ENCODE measurements around the gene GRIA3. TPM values are rescaled to one million over a fixed set of nuclear protein-coding genes. Genes with fewer than 3 reads are reported as not detected.

Gene GRIA3
- total RNA-seq, 1 experiment from 2014 or later = not detected

GRCh38 chrX:123442764-123443163 is 258.7 kb downstream of the GRIA3 start:
- DNase-seq (ENCODE audit: extremely low read depth, low read depth) = no peak

GRCh38 chrX:123447506-123447905 is 263.4 kb downstream of the GRIA3 start:
- DNase-seq (ENCODE audit: extremely low read depth, low read depth) = no peak

- DNase-seq (ENCODE audit: extremely low read depth, low read depth) = no peak
These were observed 265.3 kb downstream of the GRIA3 start for GRCh38 chrX:123449335-123449734.

GRCh38 chrX:123450222-123450621 is 266.1 kb downstream of the GRIA3 start:
- no peak for DNase-seq (ENCODE audit: extremely low read depth, low read depth)

- DNase-seq (ENCODE audit: extremely low read depth, low read depth) = no peak
These were observed 270.8 kb downstream of the GRIA3 start for GRCh38 chrX:123454712-123455431.

- no peak for DNase-seq (ENCODE audit: extremely low read depth, low read depth)
These were observed 271.6 kb downstream of the GRIA3 start for GRCh38 chrX:123455693-123456092.

- DNase-seq (ENCODE audit: extremely low read depth, low read depth) = no peak
These were observed 280.6 kb downstream of the GRIA3 start for GRCh38 chrX:123464709-123465108.

- DNase-seq (ENCODE audit: extremely low read depth, low read depth) = no peak
These were observed 284.4 kb downstream of the GRIA3 start for GRCh38 chrX:123468481-123468880.

GRCh38 chrX:123475068-123475724 is 291.1 kb downstream of the GRIA3 start:
- DNase-seq (ENCODE audit: extremely low read depth, low read depth) = no peak

GRCh38 chrX:123476611-123477219 is 292.6 kb downstream of the GRIA3 start:
- no peak for DNase-seq (ENCODE audit: extremely low read depth, low read depth)

GRCh38 chrX:123477673-123478072 is 293.6 kb downstream of the GRIA3 start:
- DNase-seq (ENCODE audit: extremely low read depth, low read depth) = no peak

GRCh38 chrX:123481913-123482851 is 298.1 kb downstream of the GRIA3 start:
- no peak for DNase-seq (ENCODE audit: extremely low read depth, low read depth)

GRCh38 chrX:123486297-123486696 is 302.2 kb downstream of the GRIA3 start:
- no peak for DNase-seq (ENCODE audit: extremely low read depth, low read depth)

GRCh38 chrX:123487236-123487635 is 303.2 kb downstream of the GRIA3 start:
- DNase-seq (ENCODE audit: extremely low read depth, low read depth) = no peak

GRCh38 chrX:123487669-123488068 is 303.6 kb downstream of the GRIA3 start:
- no peak for DNase-seq (ENCODE audit: extremely low read depth, low read depth)

GRCh38 chrX:123489011-123489410 is 304.9 kb downstream of the GRIA3 start:
- DNase-seq (ENCODE audit: extremely low read depth, low read depth) = no peak

GRCh38 chrX:123493857-123494256 is 309.8 kb downstream of the GRIA3 start:
- no peak for DNase-seq (ENCODE audit: extremely low read depth, low read depth)

GRCh38 chrX:123499787-123500186 is 315.7 kb downstream of the GRIA3 start:
- no peak for DNase-seq (ENCODE audit: extremely low read depth, low read depth)

GRCh38 chrX:123504047-123504446 is 320.0 kb downstream of the GRIA3 start:
- no peak for DNase-seq (ENCODE audit: extremely low read depth, low read depth)

- no peak for DNase-seq (ENCODE audit: extremely low read depth, low read depth)
These were observed 320.7 kb downstream of the GRIA3 start for GRCh38 chrX:123504630-123505270.
